ENCODE results near the gene STARD9.
"Not testable (repeated sequence)": the region's sequence is repeated elsewhere in the genome, so short reads cannot be mapped to it uniquely, and the experiment has no call there.

The STARD9 gene

GRCh38 chr15:42732095-42732827, 156.9 kb downstream of the STARD9 start:
- no peak for DNase-seq

- no peak for DNase-seq
These were observed 157.6 kb downstream of the STARD9 start for GRCh38 chr15:42733027-42733426.

- no peak for DNase-seq
These were observed 158.8 kb downstream of the STARD9 start for GRCh38 chr15:42734076-42734672.

- DNase-seq, result no peak
These were observed 160.2 kb downstream of the STARD9 start for GRCh38 chr15:42735382-42736165.

- DNase-seq, result no peak
These were observed 160.9 kb downstream of the STARD9 start for GRCh38 chr15:42736178-42736792.

- peak; percentile 35 for DNase-seq
These were observed 161.6 kb downstream of the STARD9 start, which contains the start of gene CDAN1 for GRCh38 chr15:42736793-42737528. CDAN1 (minus strand) TSS chr15:42737128; CDS start chr15:42737102, 26 bp downstream.

- no peak for DNase-seq
These were observed 162.3 kb downstream of the STARD9 start for GRCh38 chr15:42737529-42738328.

- DNase-seq, result no peak
These were observed 166.3 kb downstream of the STARD9 start for GRCh38 chr15:42741710-42742109.

- no peak for DNase-seq
These were observed 166.7 kb downstream of the STARD9 start for GRCh38 chr15:42742149-42742548.

- no peak for DNase-seq
These were observed 168.8 kb downstream of the STARD9 start for GRCh38 chr15:42744195-42744594.

- DNase-seq, result no peak
These were observed 173.9 kb downstream of the STARD9 start for GRCh38 chr15:42749266-42749665.

GRCh38 chr15:42750306-42750705, 174.9 kb downstream of the STARD9 start:
- DNase-seq, result no peak

- DNase-seq, result no peak
These were observed 183.7 kb downstream of the STARD9 start for GRCh38 chr15:42759093-42759492.

- no peak for DNase-seq
These were observed 185.4 kb downstream of the STARD9 start for GRCh38 chr15:42760759-42761158.

GRCh38 chr15:42761813-42762212, 186.4 kb downstream of the STARD9 start:
- not testable (repeated sequence) for DNase-seq

GRCh38 chr15:42764154-42764731, 188.8 kb downstream of the STARD9 start:
- not testable (repeated sequence) for DNase-seq

- DNase-seq, result not testable (repeated sequence)
These were observed 190.7 kb downstream of the STARD9 start for GRCh38 chr15:42766109-42766508.
